ENCODE results near the gene FCRL2.
"Not testable (repeated sequence)": the region's sequence is repeated elsewhere in the genome, so short reads cannot be mapped to it uniquely, and the experiment has no call there.

FCRL2 gene

DNA sequence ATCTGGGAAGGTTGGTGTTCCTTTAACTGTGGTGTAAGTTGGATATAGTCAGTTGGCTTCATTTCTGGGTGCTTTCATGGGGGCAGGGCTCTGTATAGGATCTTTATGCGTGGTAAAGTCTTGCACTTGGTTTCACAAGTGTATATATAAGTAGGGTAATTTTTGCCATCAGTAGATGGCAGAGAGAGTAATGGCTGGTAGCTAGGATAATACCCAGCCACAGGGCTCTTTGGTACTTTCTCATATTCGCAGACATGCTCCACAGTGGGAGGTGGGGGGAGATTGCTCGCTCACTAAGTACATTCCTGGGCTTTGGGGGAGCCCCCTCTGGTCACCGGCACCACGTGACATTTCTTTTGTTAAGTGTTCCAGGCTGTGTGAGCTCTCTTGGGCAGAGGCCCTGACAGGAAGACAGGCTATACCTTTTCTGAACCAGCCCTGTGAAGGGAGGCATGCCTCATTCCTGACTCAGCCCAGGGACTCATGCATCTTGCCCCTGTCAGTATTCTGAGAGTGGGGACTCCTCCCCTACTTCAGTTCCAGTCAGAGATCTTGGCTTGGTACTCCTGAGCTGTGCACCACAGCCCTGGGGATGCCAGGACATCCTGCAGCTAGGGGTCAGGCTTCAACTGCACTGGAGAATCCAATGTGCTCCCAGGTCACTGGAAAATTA is 37.6 kb downstream of the FCRL2 start:
- TF ChIP-seq, protein P1, sequence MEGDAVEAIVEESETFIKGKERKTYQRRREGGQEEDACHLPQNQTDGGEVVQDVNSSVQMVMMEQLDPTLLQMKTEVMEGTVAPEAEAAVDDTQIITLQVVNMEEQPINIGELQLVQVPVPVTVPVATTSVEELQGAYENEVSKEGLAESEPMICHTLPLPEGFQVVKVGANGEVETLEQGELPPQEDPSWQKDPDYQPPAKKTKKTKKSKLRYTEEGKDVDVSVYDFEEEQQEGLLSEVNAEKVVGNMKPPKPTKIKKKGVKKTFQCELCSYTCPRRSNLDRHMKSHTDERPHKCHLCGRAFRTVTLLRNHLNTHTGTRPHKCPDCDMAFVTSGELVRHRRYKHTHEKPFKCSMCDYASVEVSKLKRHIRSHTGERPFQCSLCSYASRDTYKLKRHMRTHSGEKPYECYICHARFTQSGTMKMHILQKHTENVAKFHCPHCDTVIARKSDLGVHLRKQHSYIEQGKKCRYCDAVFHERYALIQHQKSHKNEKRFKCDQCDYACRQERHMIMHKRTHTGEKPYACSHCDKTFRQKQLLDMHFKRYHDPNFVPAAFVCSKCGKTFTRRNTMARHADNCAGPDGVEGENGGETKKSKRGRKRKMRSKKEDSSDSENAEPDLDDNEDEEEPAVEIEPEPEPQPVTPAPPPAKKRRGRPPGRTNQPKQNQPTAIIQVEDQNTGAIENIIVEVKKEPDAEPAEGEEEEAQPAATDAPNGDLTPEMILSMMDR (IDR thresholded peaks at IDR 0.05; ENCODE audit: insufficient read depth, low read length, missing control alignments): no peak
- no peak overlapping the region for H3K4me3 ChIP-seq (ENCODE audit: low read depth, low read length)
- DNase-seq (ENCODE audit: low read depth, low spot score): no peak
- ChIA-PET CTCF (no interaction called here), POLR2A (no interaction called here)

DNA sequence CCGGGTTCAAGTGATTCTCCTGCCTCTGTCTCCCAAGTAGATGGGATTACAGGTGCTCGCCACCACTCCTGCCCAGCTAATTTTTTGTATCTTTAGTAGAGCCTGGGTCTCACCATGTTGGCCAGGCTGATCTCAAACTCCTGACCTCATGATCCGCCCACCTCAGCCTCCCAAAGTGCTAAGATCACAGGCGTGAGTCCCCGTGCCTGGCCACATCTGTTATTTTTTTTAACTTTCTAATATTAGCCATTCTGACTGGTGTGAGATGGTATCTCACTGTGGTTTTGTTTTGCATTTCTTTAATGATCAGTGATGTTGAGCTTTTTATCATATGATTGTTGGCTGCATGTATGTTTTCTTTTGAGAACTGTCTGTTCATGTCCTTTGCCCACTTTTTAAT is 40.9 kb downstream of the FCRL2 start:
- POLR2A ChIA-PET; DNase-seq (ENCODE audit: low read depth, low spot score); H3K4me3 ChIP-seq (ENCODE audit: low read depth, low read length): not testable (repeated sequence)
- CTCF ChIA-PET: interaction anchor here (1.1 kb wide), 1 partner anchor 37 kb away, joined by 3 read pairs; no protein-coding TSS in a partner anchor

DNA sequence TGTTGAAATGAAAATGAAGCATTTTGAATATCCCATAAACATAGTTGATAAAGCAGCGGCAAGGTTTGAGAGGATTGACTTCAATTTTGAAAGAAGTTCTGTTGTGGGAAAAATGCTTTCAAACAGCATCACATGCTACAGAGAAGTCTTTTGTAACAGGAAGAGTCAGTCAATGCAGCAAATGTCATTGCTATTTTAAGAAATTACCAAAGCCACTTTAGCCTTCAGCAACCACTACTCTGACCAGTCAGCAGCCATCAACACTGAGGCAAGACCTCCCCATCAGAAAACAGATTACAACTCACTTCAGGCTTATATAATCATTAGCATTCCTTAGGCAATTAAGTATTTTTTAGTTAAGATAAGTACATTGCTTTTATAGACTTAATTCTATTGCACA is 42.6 kb downstream of the FCRL2 start:
- ChIA-PET CTCF (no interaction called here), POLR2A (no interaction called here)
- H3K4me3 ChIP-seq (ENCODE audit: low read depth, low read length): no peak overlapping the region
- TF ChIP-seq, protein P1 (IDR thresholded peaks at IDR 0.05; ENCODE audit: insufficient read depth, low read length, missing control alignments): no peak
- no peak for DNase-seq (ENCODE audit: low read depth, low spot score)

DNA sequence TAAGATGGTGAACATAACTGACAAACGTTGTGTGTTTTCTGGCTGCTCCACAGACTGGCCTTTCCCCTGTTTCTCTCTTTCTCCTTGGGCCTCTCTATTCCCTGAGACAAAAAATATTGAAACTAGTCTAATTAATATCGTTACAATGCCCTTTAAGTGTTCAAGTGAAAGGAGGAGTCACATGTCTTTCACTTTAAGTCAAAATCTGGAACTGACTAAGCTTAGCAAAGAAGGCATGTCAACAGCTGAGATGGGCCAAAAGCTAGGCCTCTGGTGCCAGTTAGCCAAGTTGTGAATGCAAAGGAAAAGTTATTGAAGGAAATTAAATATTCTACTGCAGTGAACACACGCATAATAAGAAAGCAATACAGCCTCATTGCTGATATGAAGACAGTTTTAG is 44.2 kb downstream of the FCRL2 start:
- TF ChIP-seq, protein P1 (IDR thresholded peaks at IDR 0.05; ENCODE audit: insufficient read depth, low read length, missing control alignments): no peak
- no peak overlapping the region for H3K4me3 ChIP-seq (ENCODE audit: low read depth, low read length)
- POLR2A ChIA-PET: no interaction called here
- no peak for DNase-seq (ENCODE audit: low read depth, low spot score)
- CTCF ChIA-PET: no interaction called here

DNA sequence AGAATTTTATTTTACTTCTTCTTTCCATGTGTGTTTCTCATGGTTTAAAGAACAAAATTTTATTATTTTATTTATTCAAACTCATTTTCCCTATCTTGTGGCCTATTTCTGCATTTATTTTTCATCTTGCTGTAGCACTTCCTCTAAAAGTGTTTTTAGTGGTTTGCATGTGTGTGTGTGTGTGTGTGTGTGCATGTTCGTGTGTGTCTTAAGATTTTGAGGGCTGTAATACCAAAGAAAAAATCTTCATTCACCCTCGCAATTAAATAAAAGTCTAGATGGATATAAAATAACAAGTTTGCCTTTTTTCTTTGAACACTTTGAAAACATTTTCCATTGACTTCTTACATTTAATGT is 51.7 kb downstream of the FCRL2 start:
- POLR2A ChIA-PET: no interaction called here
- CTCF ChIA-PET: no interaction called here
- no peak overlapping the region for H3K4me3 ChIP-seq (ENCODE audit: low read depth, low read length)
- no peak for DNase-seq (ENCODE audit: low read depth, low spot score)
- TF ChIP-seq, protein P1 (IDR thresholded peaks at IDR 0.05; ENCODE audit: insufficient read depth, low read length, missing control alignments): no peak

DNA sequence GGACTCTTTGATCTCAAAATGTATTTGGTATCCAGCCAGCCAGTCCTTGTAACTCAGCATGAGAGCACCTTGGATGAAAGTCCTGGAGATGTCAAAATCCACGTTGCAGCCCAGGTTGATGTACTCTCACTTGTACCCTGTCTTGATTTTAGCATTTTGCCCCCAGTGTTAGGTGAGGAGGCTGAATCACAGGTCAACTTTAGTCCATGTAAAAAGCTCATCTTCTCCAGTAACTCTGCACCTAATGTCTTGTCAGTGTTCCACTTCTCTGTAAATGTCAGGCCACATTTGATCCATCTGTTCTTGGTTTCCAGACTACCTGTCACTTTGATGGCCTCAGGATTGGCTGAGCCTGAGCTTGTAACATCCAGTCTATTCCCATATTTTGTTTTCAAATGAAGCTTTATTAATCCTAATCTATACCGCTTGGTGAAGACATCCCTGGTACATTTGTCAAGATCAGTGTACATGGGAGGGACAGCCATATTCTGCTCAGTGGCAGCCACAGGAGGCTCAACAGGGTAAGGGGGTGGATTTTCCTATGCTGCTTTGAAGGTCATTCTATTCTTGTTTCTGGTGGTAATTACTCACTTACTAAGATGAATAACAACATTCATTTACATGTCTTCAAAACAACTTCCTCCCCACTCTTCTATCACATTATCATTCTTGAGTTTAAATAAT is 52.3 kb downstream of the FCRL2 start:
- ChIA-PET POLR2A (no interaction called here), CTCF (no interaction called here)
- TF ChIP-seq, protein P1 (IDR thresholded peaks at IDR 0.05; ENCODE audit: insufficient read depth, low read length, missing control alignments): no peak
- no peak overlapping the region for H3K4me3 ChIP-seq (ENCODE audit: low read depth, low read length)
- no peak for DNase-seq (ENCODE audit: low read depth, low spot score)

DNA sequence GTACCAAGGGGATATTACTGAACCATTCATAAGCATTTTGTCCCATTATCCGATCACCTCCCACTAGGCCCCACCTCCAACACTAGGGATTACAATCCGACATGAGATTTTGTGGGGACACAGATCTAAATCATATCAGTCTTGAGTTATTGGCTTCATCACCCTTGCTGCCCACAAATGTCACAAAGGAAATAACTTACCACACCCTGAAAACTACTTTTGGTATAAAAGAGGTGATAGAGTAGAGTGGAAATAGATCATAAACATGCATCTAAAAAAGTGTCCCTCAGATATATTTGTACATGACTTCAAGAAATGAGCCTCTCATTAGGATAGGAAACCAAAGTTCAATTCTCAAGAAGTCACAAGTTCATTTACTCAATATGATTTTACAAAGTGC is 53.8 kb downstream of the FCRL2 start:
- no peak overlapping the region for H3K4me3 ChIP-seq (ENCODE audit: low read depth, low read length)
- TF ChIP-seq, protein P1 (IDR thresholded peaks at IDR 0.05; ENCODE audit: insufficient read depth, low read length, missing control alignments): no peak
- DNase-seq (ENCODE audit: low read depth, low spot score): no peak
- ChIA-PET CTCF (no interaction called here), POLR2A (no interaction called here)
